SK-N-SH (cell line): Measurements from ENCODE around the gene LRRC8C.

Source experiments
- ELF1 ChIP-seq: IDR thresholded peaks from 2 replicates; pipeline ENCODE4 v1.4.0; 2012
- EP300 ChIP-seq, 2 experiments: IDR thresholded peaks; 2 replicates each; pipeline versions ENCODE4 v1.4.0 to v1.6.1; 2012; ENCODE audit warnings: borderline replicate concordance in 1 of 2, low read depth in 1 of 2, low read length in 1 of 2
- EZH2phosphoT487 ChIP-seq: fragments of 200-600 bp; sonication (generic); IDR thresholded peaks from 2 replicates; pipeline ENCODE4 v1.6.1; 2017; ENCODE audit warnings: low read depth, mixed run types, mild to moderate bottlenecking, antibody characterized with exemption, moderate library complexity, borderline replicate concordance
- JUND ChIP-seq: IDR thresholded peaks from 2 replicates; pipeline ENCODE4 v1.4.0; 2012
- NRF1 ChIP-seq: IDR thresholded peaks from 2 replicates; pipeline ENCODE4 v1.6.1; 2012; ENCODE audit warnings: low read depth, mild to moderate bottlenecking, low read length
- POLR2AphosphoS5 ChIP-seq: IDR thresholded peaks from 2 replicates; pipeline ENCODE4 v1.6.1; 2012; ENCODE audit warnings: low read depth, low read length
- TAF1 ChIP-seq: IDR thresholded peaks from 2 replicates; pipeline ENCODE4 v1.6.1; 2012; ENCODE audit warnings: low read depth, mild to moderate bottlenecking, low read length, moderate library complexity, borderline replicate concordance
- TCF12 ChIP-seq: IDR thresholded peaks from 2 replicates; pipeline ENCODE4 v1.4.0; 2012
- TF ChIP-seq, protein P1 (sequence below): IDR thresholded peaks from 2 replicates; pipeline ENCODE4 v1.6.1; 2012; ENCODE audit warnings: mild to moderate bottlenecking, low read depth, low read length, moderate library complexity
- TF ChIP-seq, protein P2 (sequence below): fragments of 150-350 bp; IDR thresholded peaks from 2 replicates; pipeline ENCODE4 v1.6.1; 2017; ENCODE audit warnings: antibody characterized with exemption, low read length, low read depth, borderline replicate concordance
- TF ChIP-seq, protein P3 (sequence below): IDR thresholded peaks from 2 replicates; pipeline ENCODE4; 2012
- TF ChIP-seq, protein P4 (sequence below): fragments of 200-600 bp; sonication (generic); IDR thresholded peaks from 2 replicates; pipeline ENCODE4 v1.6.1; 2017; ENCODE audit warnings: antibody characterized with exemption, mild to moderate bottlenecking, moderate library complexity

DNA sequence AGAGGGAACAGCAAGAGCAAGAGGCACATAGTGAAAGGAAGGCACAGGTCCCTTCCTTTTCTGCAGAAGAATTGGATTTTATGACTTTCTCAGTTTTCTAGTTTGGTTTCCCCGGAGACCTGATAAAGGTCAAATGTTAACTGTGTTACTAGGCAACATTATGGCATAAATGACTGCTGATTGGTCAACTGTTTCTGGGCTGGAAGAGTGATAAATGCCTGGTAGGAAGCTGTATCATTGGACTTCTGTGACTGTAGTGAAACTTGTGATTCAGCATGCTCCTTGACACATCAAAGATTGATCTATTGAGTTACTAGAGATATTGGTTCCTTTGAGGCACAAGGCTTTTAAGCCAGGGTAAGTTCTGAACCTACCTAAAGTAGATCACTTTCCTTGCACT lies 55.7 kb downstream of the LRRC8C start:
- TF ChIP-seq, protein P1, sequence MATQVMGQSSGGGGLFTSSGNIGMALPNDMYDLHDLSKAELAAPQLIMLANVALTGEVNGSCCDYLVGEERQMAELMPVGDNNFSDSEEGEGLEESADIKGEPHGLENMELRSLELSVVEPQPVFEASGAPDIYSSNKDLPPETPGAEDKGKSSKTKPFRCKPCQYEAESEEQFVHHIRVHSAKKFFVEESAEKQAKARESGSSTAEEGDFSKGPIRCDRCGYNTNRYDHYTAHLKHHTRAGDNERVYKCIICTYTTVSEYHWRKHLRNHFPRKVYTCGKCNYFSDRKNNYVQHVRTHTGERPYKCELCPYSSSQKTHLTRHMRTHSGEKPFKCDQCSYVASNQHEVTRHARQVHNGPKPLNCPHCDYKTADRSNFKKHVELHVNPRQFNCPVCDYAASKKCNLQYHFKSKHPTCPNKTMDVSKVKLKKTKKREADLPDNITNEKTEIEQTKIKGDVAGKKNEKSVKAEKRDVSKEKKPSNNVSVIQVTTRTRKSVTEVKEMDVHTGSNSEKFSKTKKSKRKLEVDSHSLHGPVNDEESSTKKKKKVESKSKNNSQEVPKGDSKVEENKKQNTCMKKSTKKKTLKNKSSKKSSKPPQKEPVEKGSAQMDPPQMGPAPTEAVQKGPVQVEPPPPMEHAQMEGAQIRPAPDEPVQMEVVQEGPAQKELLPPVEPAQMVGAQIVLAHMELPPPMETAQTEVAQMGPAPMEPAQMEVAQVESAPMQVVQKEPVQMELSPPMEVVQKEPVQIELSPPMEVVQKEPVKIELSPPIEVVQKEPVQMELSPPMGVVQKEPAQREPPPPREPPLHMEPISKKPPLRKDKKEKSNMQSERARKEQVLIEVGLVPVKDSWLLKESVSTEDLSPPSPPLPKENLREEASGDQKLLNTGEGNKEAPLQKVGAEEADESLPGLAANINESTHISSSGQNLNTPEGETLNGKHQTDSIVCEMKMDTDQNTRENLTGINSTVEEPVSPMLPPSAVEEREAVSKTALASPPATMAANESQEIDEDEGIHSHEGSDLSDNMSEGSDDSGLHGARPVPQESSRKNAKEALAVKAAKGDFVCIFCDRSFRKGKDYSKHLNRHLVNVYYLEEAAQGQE, result no peak
- TF ChIP-seq, protein P2, sequence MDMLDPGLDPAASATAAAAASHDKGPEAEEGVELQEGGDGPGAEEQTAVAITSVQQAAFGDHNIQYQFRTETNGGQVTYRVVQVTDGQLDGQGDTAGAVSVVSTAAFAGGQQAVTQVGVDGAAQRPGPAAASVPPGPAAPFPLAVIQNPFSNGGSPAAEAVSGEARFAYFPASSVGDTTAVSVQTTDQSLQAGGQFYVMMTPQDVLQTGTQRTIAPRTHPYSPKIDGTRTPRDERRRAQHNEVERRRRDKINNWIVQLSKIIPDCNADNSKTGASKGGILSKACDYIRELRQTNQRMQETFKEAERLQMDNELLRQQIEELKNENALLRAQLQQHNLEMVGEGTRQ, result no peak
- no peak for TF ChIP-seq TAF1
- TF ChIP-seq, protein P3, sequence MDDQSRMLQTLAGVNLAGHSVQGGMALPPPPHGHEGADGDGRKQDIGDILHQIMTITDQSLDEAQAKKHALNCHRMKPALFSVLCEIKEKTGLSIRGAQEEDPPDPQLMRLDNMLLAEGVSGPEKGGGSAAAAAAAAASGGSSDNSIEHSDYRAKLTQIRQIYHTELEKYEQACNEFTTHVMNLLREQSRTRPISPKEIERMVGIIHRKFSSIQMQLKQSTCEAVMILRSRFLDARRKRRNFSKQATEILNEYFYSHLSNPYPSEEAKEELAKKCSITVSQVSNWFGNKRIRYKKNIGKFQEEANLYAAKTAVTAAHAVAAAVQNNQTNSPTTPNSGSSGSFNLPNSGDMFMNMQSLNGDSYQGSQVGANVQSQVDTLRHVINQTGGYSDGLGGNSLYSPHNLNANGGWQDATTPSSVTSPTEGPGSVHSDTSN, result no peak
- no peak for TF ChIP-seq TCF12
- TF ChIP-seq, protein P4, sequence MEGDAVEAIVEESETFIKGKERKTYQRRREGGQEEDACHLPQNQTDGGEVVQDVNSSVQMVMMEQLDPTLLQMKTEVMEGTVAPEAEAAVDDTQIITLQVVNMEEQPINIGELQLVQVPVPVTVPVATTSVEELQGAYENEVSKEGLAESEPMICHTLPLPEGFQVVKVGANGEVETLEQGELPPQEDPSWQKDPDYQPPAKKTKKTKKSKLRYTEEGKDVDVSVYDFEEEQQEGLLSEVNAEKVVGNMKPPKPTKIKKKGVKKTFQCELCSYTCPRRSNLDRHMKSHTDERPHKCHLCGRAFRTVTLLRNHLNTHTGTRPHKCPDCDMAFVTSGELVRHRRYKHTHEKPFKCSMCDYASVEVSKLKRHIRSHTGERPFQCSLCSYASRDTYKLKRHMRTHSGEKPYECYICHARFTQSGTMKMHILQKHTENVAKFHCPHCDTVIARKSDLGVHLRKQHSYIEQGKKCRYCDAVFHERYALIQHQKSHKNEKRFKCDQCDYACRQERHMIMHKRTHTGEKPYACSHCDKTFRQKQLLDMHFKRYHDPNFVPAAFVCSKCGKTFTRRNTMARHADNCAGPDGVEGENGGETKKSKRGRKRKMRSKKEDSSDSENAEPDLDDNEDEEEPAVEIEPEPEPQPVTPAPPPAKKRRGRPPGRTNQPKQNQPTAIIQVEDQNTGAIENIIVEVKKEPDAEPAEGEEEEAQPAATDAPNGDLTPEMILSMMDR, result no peak
- no peak for TF ChIP-seq JUND
- no peak for TF ChIP-seq EP300 (IDR thresholded peaks at IDR 0.05; ENCODE audit: borderline replicate concordance in 1 of 2, low read depth in 1 of 2, low read length in 1 of 2)
- TF ChIP-seq ELF1, result no peak
- no peak for TF ChIP-seq EZH2phosphoT487
- no peak for TF ChIP-seq POLR2AphosphoS5
- no peak for TF ChIP-seq NRF1
